Heart left ventricle (tissue), 16 donors: ENCODE results near the gene SPOCK2. TPM values are rescaled to one million over a fixed set of nuclear protein-coding genes. Genes with fewer than 3 reads are reported as not detected.

ENCODE experiments used
- ATAC-seq, 4 donors: fragments of 200-7000 bp; cut with Tn5 transposase; one replicate each; pipeline ENCODE4 v1.9.1; 2020 to 2022; ENCODE audit warnings: moderate library complexity in 4 of 4, mild to moderate bottlenecking in 3 of 4, moderate number of reproducible peaks in 1 of 4
- DNase-seq, 5 donors: peaks; one replicate each; pipeline ENCODE4 v3.0.0-alpha.2; 2020
- H3K27ac ChIP-seq, 12 donors: fragments of 200-600 bp; sonication (generic) in 4 of 12; one replicate each; pipeline versions ENCODE4 v1.5.0 to v1.8.0; 2016 to 2022; ENCODE audit warnings: mild to moderate bottlenecking in 2 of 12
- H3K27me3 ChIP-seq, 9 donors: fragments of 200-600 bp; sonication (generic) in 2 of 9; one replicate each; pipeline versions ENCODE4 v1.5.1 to v1.8.0; 2016 to 2022; ENCODE audit warnings: mild to moderate bottlenecking in 3 of 9
- H3K36me3 ChIP-seq, 9 donors: fragments of 200-600 bp; sonication (generic) in 2 of 9; one replicate each; pipeline versions ENCODE4 v1.5.0 to v1.8.0; 2018 to 2022; ENCODE audit warnings: mild to moderate bottlenecking in 2 of 9
- H3K4me1 ChIP-seq, 12 donors: fragments of 200-600 bp; sonication (generic) in 4 of 12; one replicate each; pipeline versions ENCODE4 v1.5.0 to v1.8.0; 2016 to 2022; ENCODE audit warnings: mild to moderate bottlenecking in 3 of 12
- H3K4me3 ChIP-seq, 12 donors: fragments of 200-600 bp; sonication (generic) in 4 of 12; one replicate each; pipeline versions ENCODE4 v1.5.0 to v1.8.0; 2017 to 2022; ENCODE audit warnings: mild to moderate bottlenecking in 9 of 12, moderate library complexity in 4 of 12
- H3K9me3 ChIP-seq, 12 donors: fragments of 200-600 bp; sonication (generic) in 4 of 12; one replicate each; pipeline versions ENCODE4 v1.5.0 to v1.8.0; 2016 to 2022; ENCODE audit warnings: mild to moderate bottlenecking in 1 of 12
- CTCF ChIP-seq, 12 donors: fragments of 200-600 bp; sonication (generic) in 4 of 12; IDR thresholded peaks; one replicate each; pipeline versions ENCODE4 v1.5.0 to v1.8.0; 2018 to 2022; ENCODE audit warnings: antibody characterized with exemption in 12 of 12, mild to moderate bottlenecking in 5 of 12
- POLR2A ChIP-seq, 2 donors: fragments of 450-650 bp; IDR thresholded peaks; one replicate each; pipeline ENCODE4 v1.6.1; 2017; ENCODE audit warnings: antibody characterized with exemption in 2 of 2, mild to moderate bottlenecking in 2 of 2, moderate library complexity in 2 of 2
- WGBS, 4 donors: extraction: QIAGEN DNeasy Blood & Tissue Kit in 2 of 4; methylation state at CpG; one replicate each; pipeline versions ENCODE4 v1.1.5 to v1.1.7; 2013 to 2018; 5-methylcytosine and 5-hydroxymethylcytosine counted together
- intact Hi-C, 10 donors: fragments of 100-400 bp; cut with DNase I; formaldehyde crosslinking; loops; one replicate each; pipeline versions ENCODE4 v1.11.1 to v1.14.2; 2022
- polyA plus RNA-seq, 2 donors: library from polyadenylated mRNA; stranded (reverse); fragments of 200-250 nt; gene quantifications; one replicate each; pipeline ENCODE4 v1.2.3, GENCODE V29; 2013
- total RNA-seq, 9 donors: library from RNA; depleted of rRNA in 2 of 9; stranded (reverse); fragments of >200 nt in 2 of 9; fragmentation: NEBNext Ultra II Directional in 3 of 9; extraction: Animal tissue kit (Norgen Biotek cat#: 25700) in 3 of 9; gene quantifications; one replicate each; pipeline versions ENCODE4 v1.1.0 to v1.2.4, GENCODE V29; 2016 to 2023
- donor health status: ischemic (EF 13 %, LVEDD 7.1; RV severe dilation, severe dysfunction).
- donor health status: healthy with polysubstance abuse.
- donor health status: DM: no; HTN: yes; CAD: no.
- donor health status: DM: no; HTN: no; CAD: no.
- donor health status: ischemic (EF 25% LVEDD 6.9; RV normal size, moderate dysfunction).
- donor health status: ischemic (EF 25% LVEDD 5.7; RV mildly dilated, moderate dysfunction).
- donor health status: healthy.
- donor health status: DM: yes; HTN: yes; CAD: no.
- donor health status: ischemic (EF 35%, LVEDD 5.7; RV mildly dilated, moderate dysfunction).
- donor health status: nonischemic (EF 11% LVEDD 7.7; RV severe dilation, severe dysfunction).
- donor health status: DM: yes; HTN: yes; CAD: no.
- donor health status: PGD.
- donor health status: ischemic (EF 29% LVEDD 5.4; RV normal size, mild dysfunction).
- donor health status: nonischemic (EF 23%, LVEDD 6.1; RV moderate dilation, normal function).

Gene SPOCK2
- total and polyA plus RNA-seq, 11 donors, result 4.4 to 16.6 (median 8.0) TPM

GRCh38 chr10:72072639-72073038, 15.7 kb downstream of the SPOCK2 start:
- intact Hi-C loops, result no loop called here
- Histone ChIP-seq H3K27ac (no peak overlapping the region), H3K9me3 (peaks cover 0 to 7% (median 0%) of the 10 kb centered on the region in 12 donors), H3K27me3 (no peaks in the 10 kb centered on the region), H3K4me1 (peaks cover 0 to 30% (median 10%) of the 10 kb centered on the region in 12 donors), H3K4me3 (no peak overlapping the region), H3K36me3 (no peaks in the 10 kb centered on the region)
- 93 to 95% (median 94%) methylated on average over 4 to 5 of the region's 5 CpGs for whole genome bisulfite sequencing, 4 donors
- peak in 2 of 5 donors; percentile 4 to 23 for DNase-seq
- no peak for ATAC-seq
- TF ChIP-seq CTCF (IDR thresholded peaks at IDR 0.05) (no peak), POLR2A (IDR thresholded peaks at IDR 0.05) (no peak)

- intact Hi-C loops, result no loop called here
- H3K9me3 ChIP-seq, result peaks cover 0 to 7% (median 0%) of the 10 kb centered on the region in 12 donors
Observed at GRCh38 chr10:72072046-72072445, 16.3 kb downstream of the SPOCK2 start.

GRCh38 chr10:72069751-72070526, 18.4 kb downstream of the SPOCK2 start:
- ATAC-seq, result no peak
- H3K4me1 ChIP-seq, result peaks cover 0 to 48% (median 13%) of the 10 kb centered on the region in 12 donors
- 76 to 85% (median 83%) methylated on average over 6 to 7 of the region's 7 CpGs for WGBS, 4 donors

More at GRCh38 chr10:72072046-72072445, 16.3 kb downstream of the SPOCK2 start:
- H3K36me3 ChIP-seq, result no peaks in the 10 kb centered on the region
- TF ChIP-seq CTCF (IDR thresholded peaks at IDR 0.05) (no peak), POLR2A (IDR thresholded peaks at IDR 0.05) (no peak)
- no peaks in the 10 kb centered on the region for H3K27me3 ChIP-seq
- peaks cover 0 to 36% (median 12%) of the 10 kb centered on the region in 12 donors for H3K4me1 ChIP-seq
- 93 to 98% (median 97%) methylated on average over 5 of the region's 5 CpGs for WGBS, 4 donors
- ATAC-seq (no peak), DNase-seq (peak in 1 of 5 donors; percentile 43)
- no peak overlapping the region for H3K4me3 ChIP-seq
- no peak overlapping the region for H3K27ac ChIP-seq

More at GRCh38 chr10:72069751-72070526, 18.4 kb downstream of the SPOCK2 start:
- DNase-seq, result peak in 1 of 5 donors; percentile 24
- Histone ChIP-seq H3K9me3 (peaks cover 0 to 7% (median 0%) of the 10 kb centered on the region in 12 donors), H3K27me3 (no peaks in the 10 kb centered on the region), H3K36me3 (peaks cover 0 to 15% (median 0%) of the 10 kb centered on the region in 9 donors), H3K4me3 (no peak overlapping the region), H3K27ac (no peak overlapping the region)
- TF ChIP-seq POLR2A (IDR thresholded peaks at IDR 0.05) (no peak), CTCF (IDR thresholded peaks at IDR 0.05) (no peak)
- intact Hi-C loops, result no loop called here
